ENCODE results near the gene FILIP1.

The FILIP1 gene

GRCh38 chr6:75495011-75495410, 1.4 kb upstream of the FILIP1 start:
- DNase-seq (ENCODE audit: low read depth) = no peak

DNA sequence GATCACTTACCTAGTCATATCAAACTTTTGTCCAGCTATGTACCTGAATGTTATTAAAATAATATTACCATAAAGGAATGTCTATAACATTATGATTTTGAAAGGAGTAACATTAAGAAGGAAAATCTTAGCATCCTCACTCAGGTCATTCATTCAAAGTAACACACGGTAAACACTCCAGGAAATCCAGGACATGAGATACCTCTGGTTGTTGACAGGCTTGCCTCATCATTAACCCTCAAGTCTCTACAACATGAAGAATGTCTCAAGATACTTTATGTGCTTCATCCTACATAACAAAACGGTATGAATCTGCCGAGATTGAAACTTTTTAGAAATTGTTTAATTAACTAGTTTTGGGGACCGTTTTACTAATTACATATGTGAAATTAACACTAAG, 690 bp upstream of the FILIP1 start:
- no peak for DNase-seq (ENCODE audit: low read depth)

- DNase-seq (ENCODE audit: low read depth) = no peak
Measured at GRCh38 chr6:75492386-75493153, 1.0 kb downstream of the FILIP1 start.

- no peak for DNase-seq (ENCODE audit: low read depth)
Measured at GRCh38 chr6:75491291-75491690, 2.3 kb downstream of the FILIP1 start.

GRCh38 chr6:75490706-75491105, 2.9 kb downstream of the FILIP1 start:
- no peak for DNase-seq (ENCODE audit: low read depth)

GRCh38 chr6:75489025-75489424, 4.6 kb downstream of the FILIP1 start:
- DNase-seq (ENCODE audit: low read depth) = no peak

- DNase-seq (ENCODE audit: low read depth) = peak; percentile 22
Measured at GRCh38 chr6:75488033-75488432, 5.6 kb downstream of the FILIP1 start.

GRCh38 chr6:75486850-75487518, 6.6 kb downstream of the FILIP1 start:
- no peak for DNase-seq (ENCODE audit: low read depth)

DNA sequence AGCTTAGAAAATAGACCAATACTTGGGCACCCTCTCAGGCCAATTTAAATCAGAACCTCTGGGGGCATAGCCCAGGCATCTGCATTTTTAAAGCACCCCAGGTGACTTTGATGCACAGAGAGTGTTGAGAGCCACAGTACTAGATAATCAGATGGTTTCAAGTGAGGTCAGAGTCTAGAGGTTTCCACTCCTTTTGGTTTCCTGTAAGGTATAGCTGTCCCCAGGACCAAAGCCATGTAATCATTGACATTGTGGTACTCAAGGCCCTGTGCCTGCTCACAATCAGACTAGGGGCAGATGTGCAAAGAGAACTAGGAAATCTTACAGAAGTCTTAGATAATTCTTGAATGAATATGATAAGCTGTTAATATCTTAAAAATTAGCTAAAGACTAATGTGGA, 9.1 kb downstream of the FILIP1 start:
- no peak for DNase-seq (ENCODE audit: low read depth)

- no peak for DNase-seq (ENCODE audit: low read depth)
Measured at GRCh38 chr6:75483136-75483952, 10.3 kb downstream of the FILIP1 start.

- no peak for DNase-seq (ENCODE audit: low read depth)
Measured at GRCh38 chr6:75481936-75482593, 11.5 kb downstream of the FILIP1 start.

- DNase-seq (ENCODE audit: low read depth) = no peak
Measured at GRCh38 chr6:75481394-75481793, 12.2 kb downstream of the FILIP1 start.

GRCh38 chr6:75480425-75480824, 13.2 kb downstream of the FILIP1 start:
- no peak for DNase-seq (ENCODE audit: low read depth)

- no peak for DNase-seq (ENCODE audit: low read depth)
Measured at GRCh38 chr6:75479712-75480111, 13.9 kb downstream of the FILIP1 start.

DNA sequence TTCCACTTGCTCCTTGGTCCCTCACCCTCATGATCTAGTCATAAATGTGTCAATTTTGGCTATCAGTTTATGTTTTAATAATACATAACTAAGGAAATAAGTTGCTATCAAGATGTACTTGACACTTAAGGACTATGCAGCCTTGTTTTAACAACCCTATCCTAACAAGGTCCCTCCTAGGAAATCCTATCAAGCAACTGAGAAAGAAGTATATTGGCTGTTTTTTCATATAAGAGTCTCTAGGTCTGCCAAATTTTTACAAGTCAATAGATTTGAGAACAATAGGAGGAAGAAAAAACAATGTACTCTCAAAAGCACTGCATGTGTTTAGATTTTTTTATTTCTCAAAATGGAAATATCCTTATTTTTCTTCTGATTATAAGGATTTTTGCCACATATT, 14.7 kb downstream of the FILIP1 start:
- no peak for DNase-seq (ENCODE audit: low read depth)

DNA sequence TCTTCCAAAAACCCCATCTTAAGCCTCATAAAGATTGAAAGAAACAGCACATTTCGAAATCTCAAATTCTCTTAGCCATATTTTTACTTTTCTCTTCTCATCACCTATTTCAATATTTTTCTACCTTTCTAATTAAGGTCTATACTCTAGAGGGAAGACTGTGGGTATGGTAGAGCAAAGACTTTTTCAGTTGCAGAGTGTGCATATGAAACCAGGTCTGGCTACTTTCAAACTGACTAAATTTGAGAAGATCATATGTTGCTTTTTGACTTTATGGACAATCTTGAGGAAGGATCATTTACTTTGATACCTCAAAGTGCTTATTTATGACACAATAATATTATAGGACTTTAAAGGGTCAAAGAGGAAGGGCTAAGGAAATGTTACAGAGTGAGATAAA, 20.7 kb downstream of the FILIP1 start:
- no peak for DNase-seq (ENCODE audit: low read depth)

DNA sequence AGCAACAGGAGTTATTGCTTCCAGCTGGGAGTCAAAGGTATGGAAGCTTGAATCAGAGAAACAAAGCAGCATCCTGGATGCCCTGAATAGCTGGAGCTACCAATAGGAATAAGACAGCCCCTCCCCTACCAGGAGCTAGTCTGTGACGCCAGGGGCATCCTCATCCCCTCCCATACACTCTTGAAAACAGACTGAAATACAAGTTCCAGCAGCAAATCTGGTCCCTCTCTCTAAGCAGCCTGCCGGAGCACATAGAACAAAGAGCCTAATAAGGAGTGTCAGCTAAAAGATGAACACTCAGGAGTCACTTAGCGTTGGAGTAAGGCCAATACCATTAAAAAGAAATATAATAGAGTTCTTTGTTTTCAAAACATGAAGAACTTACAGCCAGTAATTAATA, 25.6 kb downstream of the FILIP1 start:
- no peak for DNase-seq (ENCODE audit: low read depth)

DNA sequence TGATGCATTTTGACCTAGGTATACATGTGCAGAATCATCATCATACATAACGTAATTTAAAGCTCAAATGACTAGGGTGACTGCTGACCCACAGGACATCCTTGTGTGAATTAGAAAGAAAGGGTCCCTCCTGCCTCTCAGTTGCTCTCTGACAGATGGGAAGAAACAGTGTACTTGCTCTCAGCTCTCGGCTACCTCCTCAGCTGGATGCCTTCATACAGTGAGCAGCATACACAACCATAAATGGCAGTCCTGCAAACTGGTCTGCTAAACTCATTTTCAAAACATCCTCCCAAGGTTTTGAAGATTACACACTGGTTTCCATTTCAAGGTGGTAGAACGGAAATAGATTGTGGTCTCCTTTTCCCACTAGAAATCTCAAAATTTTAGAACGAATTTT, 26.3 kb downstream of the FILIP1 start:
- no peak for DNase-seq (ENCODE audit: low read depth)

DNA sequence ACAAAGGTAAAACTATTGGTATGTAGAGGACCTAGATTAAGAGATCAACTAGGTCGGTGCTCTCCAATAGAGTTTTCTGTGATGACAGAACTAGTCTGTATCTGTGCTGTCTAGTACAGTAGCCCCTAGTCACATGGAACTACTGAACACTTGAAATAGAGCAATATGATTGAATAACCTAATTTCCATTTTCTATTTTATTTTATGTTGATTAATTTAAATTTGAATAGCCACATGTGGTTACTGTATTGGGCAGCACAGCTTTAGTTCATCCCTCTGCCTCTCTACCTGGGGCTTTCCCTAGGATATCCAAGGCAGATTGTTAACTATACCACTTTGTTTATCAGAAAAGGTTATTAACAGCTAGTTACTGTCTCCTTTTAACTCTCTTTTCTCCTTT, 27.0 kb downstream of the FILIP1 start:
- DNase-seq (ENCODE audit: low read depth) = no peak

GRCh38 chr6:75463908-75464307, 29.7 kb downstream of the FILIP1 start:
- no peak for DNase-seq (ENCODE audit: low read depth)

DNA sequence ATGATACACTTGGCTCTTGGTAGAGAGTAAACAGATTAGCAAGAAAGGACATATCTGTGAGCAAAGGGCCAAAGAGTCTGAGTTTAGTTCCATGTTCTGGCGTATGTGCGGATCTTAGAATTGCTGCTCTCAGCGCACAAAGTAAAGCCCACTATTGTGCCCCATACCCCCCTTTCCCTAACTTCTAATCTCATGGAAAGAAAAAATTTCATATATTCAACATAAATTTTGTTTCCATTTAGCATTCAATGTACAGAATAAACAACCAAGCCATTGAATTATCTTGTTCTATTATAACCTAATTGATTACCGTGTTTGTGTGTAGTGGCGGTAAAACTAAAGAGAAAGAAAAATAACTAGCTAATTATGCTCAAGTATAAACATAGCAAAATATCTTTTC, 30.5 kb downstream of the FILIP1 start:
- DNase-seq (ENCODE audit: low read depth) = no peak

- no peak for DNase-seq (ENCODE audit: low read depth)
Measured at GRCh38 chr6:75460681-75461080, 32.9 kb downstream of the FILIP1 start.

Measured in fibroblast of the conjunctiva (primary cell).